C4-2B (cell line): ENCODE measurements around the gene ZNF609.

Experiments used
- CTCF ChIP-seq: fragments of 450-650 bp; conservative IDR thresholded peaks from 2 replicates; pipeline ENCODE4 v1.5.1; 2017; ENCODE audit warnings: mild to moderate bottlenecking
- ZFX ChIP-seq: fragments of 450-650 bp; IDR thresholded peaks from 2 replicates; pipeline ENCODE4 v1.6.1; 2017

- TF ChIP-seq CTCF (no peak), ZFX (no peak)
Observed at GRCh38 chr15:64673866-64674265, 213.5 kb downstream of the ZNF609 start.
